Measurements from ENCODE around the gene OPA1. TPM values are rescaled to one million over a fixed set of nuclear protein-coding genes. Genes with fewer than 3 reads are reported as not detected.

OPA1 gene
- total and polyA plus RNA-seq, 2 of the 8 experiments (the other 6 are each of a cell fraction or from before 2014, with no cell fraction given) = 20.3 to 109 TPM

DNA sequence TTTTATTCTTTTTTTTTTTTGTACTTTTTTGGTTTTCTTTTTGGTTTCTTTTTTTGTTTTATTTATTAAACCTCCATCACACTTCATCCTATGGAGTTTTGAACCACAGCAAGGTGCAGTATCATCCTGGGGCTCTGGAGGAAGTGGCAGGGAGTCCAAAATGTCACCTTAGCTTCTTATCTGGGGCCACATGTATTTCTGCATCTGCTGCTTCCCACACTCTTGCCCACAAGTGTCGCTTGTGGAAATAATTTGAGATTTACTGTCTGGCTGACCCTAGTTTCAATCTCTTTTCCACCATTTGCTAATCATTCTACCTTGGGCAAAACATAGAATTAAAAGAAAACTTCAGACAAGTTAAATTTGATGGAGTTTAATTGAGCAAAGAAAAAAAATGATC is 6.4 kb downstream of the OPA1 start (continued):
- TF ChIP-seq, protein P1, sequence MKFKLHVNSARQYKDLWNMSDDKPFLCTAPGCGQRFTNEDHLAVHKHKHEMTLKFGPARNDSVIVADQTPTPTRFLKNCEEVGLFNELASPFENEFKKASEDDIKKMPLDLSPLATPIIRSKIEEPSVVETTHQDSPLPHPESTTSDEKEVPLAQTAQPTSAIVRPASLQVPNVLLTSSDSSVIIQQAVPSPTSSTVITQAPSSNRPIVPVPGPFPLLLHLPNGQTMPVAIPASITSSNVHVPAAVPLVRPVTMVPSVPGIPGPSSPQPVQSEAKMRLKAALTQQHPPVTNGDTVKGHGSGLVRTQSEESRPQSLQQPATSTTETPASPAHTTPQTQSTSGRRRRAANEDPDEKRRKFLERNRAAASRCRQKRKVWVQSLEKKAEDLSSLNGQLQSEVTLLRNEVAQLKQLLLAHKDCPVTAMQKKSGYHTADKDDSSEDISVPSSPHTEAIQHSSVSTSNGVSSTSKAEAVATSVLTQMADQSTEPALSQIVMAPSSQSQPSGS (IDR thresholded peaks at IDR 0.05; ENCODE audit: low read length) = no peak

Measured in H1 (cell line).